Upper lobe of left lung (tissue), 4 donors: ENCODE data around the gene GDF15.

ENCODE experiments used
- CTCF ChIP-seq, 6 experiments: fragments of 450-650 bp in 4 of 6; fragments of 200-600 bp in 2 of 6; sonication (generic) in 2 of 6; IDR thresholded peaks; one replicate each; pipeline ENCODE4 v1.5.1; 2016 to 2019; ENCODE audit warnings: antibody characterized with exemption in 6 of 6
- EP300 ChIP-seq, 4 donors: sonication (generic); formaldehyde crosslinking; IDR thresholded peaks; one replicate each; pipeline ENCODE4 v1.5.1; 2017; ENCODE audit warnings: antibody characterized with exemption in 4 of 4, control low read depth in 2 of 4
- POLR2A ChIP-seq, 4 donors: fragments of 450-650 bp; IDR thresholded peaks; one replicate each; pipeline ENCODE4 v1.5.1; 2016 to 2017; ENCODE audit warnings: antibody characterized with exemption in 4 of 4, mild to moderate bottlenecking in 2 of 4

GRCh38 chr19:18408053-18408476, 22.1 kb downstream of the GDF15 start:
- TF ChIP-seq CTCF (IDR thresholded peaks at IDR 0.05) = peak; percentile 34 to 66 (median 47)
- TF ChIP-seq POLR2A (IDR thresholded peaks at IDR 0.05) = no peak
- no peak for TF ChIP-seq EP300 (IDR thresholded peaks at IDR 0.05)
